Motor neuron (in vitro differentiated cells): Measurements from ENCODE around the gene ST3GAL2. TPM values are rescaled to one million over a fixed set of nuclear protein-coding genes. Genes with fewer than 3 reads are reported as not detected.
"Not testable (repeated sequence)": the region's sequence is repeated elsewhere in the genome, so short reads cannot be mapped to it uniquely, and the experiment has no call there.

Source experiments
- ATAC-seq, 8 experiments: fragments of 200-7000 bp; cut with Tn5 transposase; replicated peaks in 6 of 8; 2 replicates each; pipeline ENCODE4 v1.8.0; 2021; ENCODE audit warnings: mild to moderate bottlenecking in 8 of 8, moderate library complexity in 8 of 8
- H3K27ac ChIP-seq, 2 donors: fragments of 250-450 bp; sonication (Bioruptor Pico); 2 replicates each; pipeline ENCODE4 v1.9.0; 2021; ENCODE audit warnings: antibody characterized with exemption in 2 of 2, mild to moderate bottlenecking in 2 of 2, moderate library complexity in 1 of 2
- H3K4me1 ChIP-seq, 2 donors: fragments of 250-450 bp; sonication (Bioruptor Pico); replicated peaks in 1 of 2; 2 replicates each; pipeline ENCODE4 v1.6.1; 2021; ENCODE audit warnings: antibody characterized with exemption in 2 of 2, mild to moderate bottlenecking in 2 of 2, moderate library complexity in 1 of 2
- H3K4me3 ChIP-seq, 5 donors: fragments of 250-450 bp; sonication (Bioruptor Pico); 2 replicates each; pipeline ENCODE4 v1.9.0; 2021; ENCODE audit warnings: antibody characterized with exemption in 5 of 5, mild to moderate bottlenecking in 5 of 5, moderate library complexity in 4 of 5
- WGBS, 10 experiments: fragments of 450-650 bp; shearing (Covaris generic); methylation state at CpG; one replicate each; pipeline ENCODE4 v1.0.0; 2022; 5-methylcytosine and 5-hydroxymethylcytosine counted together
- in situ Hi-C, 9 experiments: fragments of 400-800 bp; cut with MboI; loops; one replicate each; pipeline ENCODE4 v1.15.0; 2021; ENCODE audit warnings: low sequenced_read_pairs in 9 of 9, low pct_unique_long_range_greater_than_20kb in 2 of 9; ENCODE audit not compliant: unreplicated experiment in 9 of 9
- total RNA-seq, 8 experiments: library from RNA; unstranded; fragments of 300-600 nt; gene quantifications; 2 replicates each; pipeline versions ENCODE4 v1.2.3 to v1.2.4, GENCODE V29; 2022

ST3GAL2 gene
- total RNA-seq, 8 experiments from 2014 or later: 14.2 to 35.6 (median 22.0) TPM

DNA sequence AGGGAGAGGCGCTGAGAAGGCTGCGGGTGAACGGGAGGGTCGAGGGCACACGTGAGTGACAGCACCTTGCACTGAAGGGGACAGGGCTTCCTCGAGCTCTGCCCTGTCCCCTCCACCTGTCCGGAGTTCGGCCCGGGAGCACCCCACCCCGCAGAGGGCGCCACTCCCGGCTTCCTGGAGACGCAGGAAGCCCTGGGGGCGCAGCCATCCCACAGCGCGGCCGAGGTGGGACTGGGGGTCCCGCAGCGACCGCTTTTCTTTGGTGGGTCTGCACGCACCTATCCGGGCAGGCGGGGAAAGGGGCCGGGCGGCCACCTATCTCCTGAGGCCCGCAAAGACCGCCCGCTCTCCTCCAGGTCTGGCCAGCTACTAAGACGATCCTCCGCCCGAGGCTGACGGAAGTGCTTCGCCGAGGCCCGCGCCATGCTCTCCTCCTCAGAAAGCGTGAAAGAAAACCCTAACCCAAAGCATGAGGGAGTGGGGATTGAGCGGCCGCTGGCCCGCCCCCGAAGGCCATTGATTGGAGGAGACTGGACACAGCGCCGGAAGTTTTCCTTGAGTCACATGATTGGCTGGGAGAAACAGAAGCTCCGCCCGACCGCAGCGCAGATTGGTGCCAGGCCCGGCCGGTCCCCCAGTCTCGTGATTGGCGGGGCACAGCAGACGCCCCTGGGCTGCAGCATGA is 57.8 kb downstream of the ST3GAL2 start:
- H3K27ac ChIP-seq: peak overlapping the region; percentile 31 to 86
- WGBS, 10 experiments: 0% methylated on average over 1 to 7 of the region's 52 CpGs; no CpG with 5 or more reads in 5 of the 10 experiments

DNA sequence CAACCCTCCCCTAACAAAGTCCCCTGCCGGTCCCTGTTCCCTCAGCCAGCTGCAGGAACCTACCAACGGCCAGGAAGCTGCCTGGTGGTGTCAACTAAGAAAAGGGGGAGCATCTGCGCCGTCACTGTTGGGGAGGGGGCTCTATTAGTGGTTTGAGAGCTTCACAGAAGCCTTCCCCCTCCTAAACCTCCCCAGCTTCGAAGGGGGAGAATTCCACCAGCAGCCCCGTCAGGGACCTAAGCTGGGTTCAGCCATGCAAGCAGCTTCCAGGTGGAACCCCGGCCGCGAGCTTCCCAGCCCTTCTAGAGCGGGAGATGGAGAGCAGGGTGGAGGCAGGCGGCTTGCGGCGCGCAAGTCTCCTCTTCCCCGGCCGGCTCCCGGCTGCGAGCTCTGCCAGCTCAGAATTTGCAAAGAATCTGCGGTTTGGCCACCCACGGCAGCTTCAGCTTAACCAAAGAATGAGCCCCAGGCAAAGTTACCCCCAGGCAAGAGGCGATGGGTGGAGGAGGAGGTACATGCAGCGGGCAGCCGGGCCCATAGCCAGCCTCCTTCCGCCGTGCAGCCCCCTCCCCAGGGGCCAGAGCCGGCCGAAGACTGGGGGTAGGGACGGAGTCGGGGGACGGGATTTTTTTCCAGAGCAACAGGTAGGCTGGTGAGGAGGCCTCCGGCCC is 58.5 kb downstream of the ST3GAL2 start:
- H3K27ac ChIP-seq: peak overlapping the region; percentile 31 to 86
- in situ Hi-C loops: loop anchor here in 1 of 9 experiments (25.0 kb wide), 1 partner anchor 282 kb away; no protein-coding TSS in a partner anchor
- H3K4me3 ChIP-seq: peak overlapping the region; percentile 44 to 75 (median 56)
- peak in 6 of 8 experiments; percentile 1 to 61 (median 24) for ATAC-seq
- peaks cover 8 to 13% of the 10 kb centered on the region in 2 donors for H3K4me1 ChIP-seq
- WGBS, 10 experiments: 0 to 7% (median 1%) methylated on average over 1 to 12 of the region's 31 CpGs; no CpG with 5 or more reads in 6 of the 10 experiments

More for the DNA sequence above, 57.8 kb downstream of the ST3GAL2 start:
- peak overlapping the region; percentile 46 to 75 (median 56) for H3K4me3 ChIP-seq
- peak; percentile 83 to 96 (median 93) for ATAC-seq
- H3K4me1 ChIP-seq: peaks cover 8 to 13% of the 10 kb centered on the region in 2 donors
- in situ Hi-C loops: loop anchor here in 1 of 9 experiments (25.0 kb wide), 1 partner anchor 281 kb away; no protein-coding TSS in a partner anchor

DNA sequence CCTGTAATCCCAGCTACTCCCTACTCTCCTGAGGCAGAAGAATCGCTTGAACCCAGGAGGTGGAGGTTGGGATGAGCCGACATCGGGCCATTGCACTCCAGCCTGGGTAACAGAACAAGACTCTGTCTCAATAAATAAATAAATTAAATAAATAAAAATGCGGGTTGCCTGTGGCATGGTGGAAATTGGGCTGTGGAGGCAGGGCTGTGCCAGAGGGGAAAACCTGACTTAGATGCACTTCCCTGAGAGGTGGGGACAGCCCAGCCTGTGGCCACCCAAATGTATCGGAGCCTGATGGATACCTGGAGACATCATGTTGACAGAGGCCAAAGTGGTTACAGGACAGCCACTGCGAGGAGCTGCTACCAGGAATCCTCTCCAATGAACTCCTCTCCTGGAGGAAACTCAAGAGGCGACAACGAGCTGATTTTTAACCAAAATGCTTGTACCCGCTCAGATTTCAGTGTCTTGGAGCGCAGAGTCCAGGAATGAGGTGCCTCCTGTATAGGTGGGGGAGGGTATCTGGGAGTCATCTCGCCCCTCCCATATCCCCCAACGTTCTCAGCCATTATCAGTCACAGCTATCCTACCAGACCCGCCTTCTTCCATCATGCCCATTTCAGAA is 59.9 kb downstream of the ST3GAL2 start:
- Histone ChIP-seq H3K27ac (no peak overlapping the region), H3K4me1 (peaks cover 8 to 13% of the 10 kb centered on the region in 2 donors), H3K4me3 (no peak overlapping the region)
- ATAC-seq: no peak
- 59 to 100% (median 84%) methylated on average over 1 to 9 of the region's 13 CpGs; no CpG with 5 or more reads in 4 of the 10 experiments for WGBS, 10 experiments
- in situ Hi-C loops: loop anchor here in 1 of 9 experiments (25.0 kb wide), 1 partner anchor 283 kb away; no protein-coding TSS in a partner anchor

DNA sequence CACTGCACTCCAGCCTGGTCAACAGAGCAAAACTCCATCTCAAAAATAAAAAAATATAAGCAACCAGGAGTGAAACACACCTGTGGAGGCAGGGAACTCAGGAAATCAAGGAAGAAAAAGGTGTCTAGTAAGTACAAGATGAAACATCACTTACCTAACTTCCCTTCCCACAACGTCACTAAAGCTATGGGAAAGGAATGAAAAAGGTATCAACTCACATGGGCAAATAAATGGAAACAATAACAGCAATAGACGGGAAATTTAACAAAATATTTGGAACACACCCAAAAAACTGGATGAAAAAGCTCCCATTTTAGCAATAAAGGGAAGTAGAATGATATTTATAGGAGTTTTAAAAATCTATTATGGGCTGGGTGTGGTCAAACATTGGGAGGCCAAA is 61.1 kb downstream of the ST3GAL2 start:
- H3K4me3 ChIP-seq: no peak overlapping the region
- peaks cover 8 to 13% of the 10 kb centered on the region in 2 donors for H3K4me1 ChIP-seq
- H3K27ac ChIP-seq: no peak overlapping the region
- in situ Hi-C loops: loop anchor here in 1 of 9 experiments (25.0 kb wide), 1 partner anchor 285 kb away; no protein-coding TSS in a partner anchor
- ATAC-seq: no peak
- 89 to 100% (median 97%) methylated on average over 1 to 2 of the region's 2 CpGs; no CpG with 5 or more reads in 2 of the 10 experiments for WGBS, 10 experiments

DNA sequence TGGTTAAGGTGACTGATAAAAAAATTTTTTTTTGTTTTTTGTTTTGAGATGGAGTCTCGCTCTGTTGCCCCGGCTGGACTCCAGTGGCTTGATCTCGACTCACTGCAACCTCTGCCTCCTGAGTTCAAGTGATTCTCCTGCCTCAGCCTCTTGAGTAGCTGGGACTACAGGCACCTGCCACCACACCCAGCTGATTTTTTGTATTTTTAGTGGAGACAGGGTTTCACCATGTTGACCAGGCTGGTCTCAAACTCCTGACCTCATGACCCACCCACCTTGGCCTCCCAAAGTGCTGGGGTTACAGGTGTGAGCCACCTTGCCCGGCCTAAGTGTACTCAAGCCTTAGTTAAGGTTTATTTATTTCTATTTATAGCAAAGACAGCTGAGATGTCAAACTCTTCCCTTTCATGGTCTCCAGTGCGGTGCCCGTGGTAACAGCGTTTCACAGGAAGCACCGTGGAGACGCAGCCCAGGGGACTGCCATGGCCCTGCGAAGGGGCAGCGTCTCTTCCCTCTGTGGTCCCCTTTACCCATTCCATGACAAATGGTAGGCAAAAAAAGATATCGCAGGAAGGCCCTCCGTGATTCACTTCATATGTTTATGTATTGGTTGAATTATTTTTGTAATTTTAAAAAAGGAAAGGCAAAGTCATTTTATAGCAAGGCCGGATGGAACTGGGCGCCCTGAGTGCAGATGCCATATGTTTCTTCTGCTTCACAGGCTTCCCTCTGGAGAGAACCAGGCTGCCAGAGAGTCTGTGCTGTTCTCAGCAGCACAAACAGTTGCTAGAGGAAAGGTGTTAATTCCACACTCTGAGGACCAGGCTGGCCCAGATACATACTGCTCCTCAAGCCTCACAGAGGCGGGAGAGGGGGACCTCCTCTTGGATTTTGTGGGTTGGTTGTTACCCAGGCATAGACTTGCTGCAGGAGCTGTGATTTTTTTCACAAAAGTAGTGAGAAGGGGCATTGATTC is 63.0 kb downstream of the ST3GAL2 start:
- peak in 1 of 8 experiments; percentile 30 for ATAC-seq
- 78 to 97% (median 92%) methylated on average over 3 to 13 of the region's 16 CpGs; no CpG with 5 or more reads in 2 of the 10 experiments for WGBS, 10 experiments
- H3K27ac ChIP-seq: no peak overlapping the region
- no peak overlapping the region for H3K4me3 ChIP-seq
- peaks cover 5 to 10% of the 10 kb centered on the region in 2 donors for H3K4me1 ChIP-seq
- in situ Hi-C loops: loop anchor here in 1 of 9 experiments (25.0 kb wide), 1 partner anchor 286 kb away; no protein-coding TSS in a partner anchor

DNA sequence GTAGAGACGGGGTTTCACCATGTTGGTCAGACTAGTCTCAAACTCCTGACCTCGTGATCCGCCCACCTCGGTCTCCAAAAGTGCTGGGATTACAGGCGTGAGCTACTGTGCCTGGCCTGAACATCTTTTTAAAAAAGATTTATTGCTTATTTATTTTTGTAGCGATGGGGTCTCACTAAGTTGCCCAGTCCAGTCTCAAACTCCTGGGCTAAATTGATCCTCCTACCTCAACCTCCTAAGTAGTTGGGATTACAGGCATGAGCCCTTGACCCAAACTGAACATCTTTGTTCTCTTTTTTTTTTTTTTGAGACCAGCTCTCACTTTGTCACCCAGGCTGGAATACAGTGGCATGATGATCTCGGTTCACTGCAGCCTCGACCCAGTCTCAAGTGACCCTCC is 64.7 kb downstream of the ST3GAL2 start:
- Histone ChIP-seq H3K27ac (no peak overlapping the region), H3K4me1 (peaks cover 0 to 2% of the 10 kb centered on the region in 2 donors), H3K4me3 (no peak overlapping the region)
- in situ Hi-C loops: loop anchor here in 3 of 9 experiments (25.0 kb wide), 3 partner anchors 163 to 263 kb away; partner anchors contain the start of gene IL34 (in 1 of the 3)
- WGBS, 10 experiments: 87 to 100% (median 93%) methylated on average over 1 to 6 of the region's 8 CpGs; no CpG with 5 or more reads in 4 of the 10 experiments
- no peak for ATAC-seq

DNA sequence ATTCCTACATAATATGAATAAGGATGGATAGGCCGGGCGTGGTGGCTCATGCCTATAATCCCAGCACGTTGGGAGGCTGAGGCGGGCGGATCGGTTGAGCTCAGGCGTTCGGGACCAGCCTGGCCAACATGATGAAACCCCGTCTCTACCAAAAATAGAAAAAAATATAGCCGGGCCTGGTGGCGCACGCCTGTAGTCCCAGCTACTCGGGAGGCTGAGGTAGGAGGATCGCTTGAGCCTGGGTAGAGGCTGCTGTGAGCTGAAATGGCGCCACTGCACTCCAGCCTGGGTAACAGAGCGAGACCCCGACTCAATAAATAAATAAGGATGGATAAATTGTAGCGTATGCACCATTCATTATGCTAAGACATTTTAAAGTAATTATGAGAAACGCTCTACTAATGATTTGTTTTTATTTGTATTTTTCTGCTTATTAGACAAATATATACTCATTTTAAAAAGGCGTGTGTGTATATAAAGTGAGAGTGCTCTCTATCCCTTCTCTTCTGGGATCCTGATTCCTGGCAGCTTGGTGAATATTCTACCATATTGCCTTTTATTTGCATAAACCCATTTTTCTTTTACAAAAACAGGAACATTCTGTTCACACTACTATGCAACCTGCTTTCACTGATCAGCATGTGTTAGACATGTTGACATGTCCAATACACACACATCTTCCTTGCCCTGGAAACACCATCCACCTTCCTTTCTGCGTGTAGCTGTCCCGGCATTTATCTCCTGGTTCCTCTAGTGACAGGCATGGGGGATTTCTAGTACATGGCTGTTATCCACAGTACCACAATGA is 65.8 kb downstream of the ST3GAL2 start:
- in situ Hi-C loops: loop anchor here in 3 of 9 experiments (25.0 kb wide), 3 partner anchors 164 to 264 kb away; partner anchors contain the start of gene IL34 (in 1 of the 3)
- H3K4me1 ChIP-seq: no peaks in the 10 kb centered on the region
- peak in 3 of 8 experiments; percentile 20 to 53 (median 31) for ATAC-seq
- H3K4me3 ChIP-seq: no peak overlapping the region
- 68 to 100% (median 91%) methylated on average over 1 to 17 of the region's 22 CpGs; no CpG with 5 or more reads in 2 of the 10 experiments for WGBS, 10 experiments
- H3K27ac ChIP-seq: no peak overlapping the region

DNA sequence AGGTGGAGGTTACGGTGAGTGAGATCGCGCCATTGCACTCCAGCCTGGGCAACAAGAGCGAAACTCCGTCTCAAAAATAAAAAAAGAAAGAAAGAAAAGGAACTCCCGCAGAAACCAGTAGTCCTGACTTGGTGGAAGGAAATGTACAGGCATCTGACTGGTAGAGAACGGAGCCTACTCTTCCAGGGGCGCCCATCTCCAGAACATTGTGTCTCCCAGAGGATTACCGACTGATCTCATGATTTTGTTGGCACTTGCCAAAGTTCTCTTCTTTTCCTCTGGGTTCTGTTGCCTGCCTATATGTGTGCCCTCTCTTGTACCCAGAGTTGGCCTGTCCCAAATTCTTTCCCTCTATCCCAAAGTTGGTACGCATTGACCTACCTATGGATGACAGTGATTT is 68.0 kb downstream of the ST3GAL2 start:
- in situ Hi-C loops: loop anchor here in 3 of 9 experiments (25.0 kb wide), 3 partner anchors 166 to 266 kb away; partner anchors contain the start of gene IL34 (in 1 of the 3)
- H3K27ac ChIP-seq: no peak overlapping the region
- WGBS, 10 experiments: 96 to 100% (median 100%) methylated on average over 1 to 5 of the region's 10 CpGs; no CpG with 5 or more reads in 7 of the 10 experiments
- no peak overlapping the region for H3K4me3 ChIP-seq
- ATAC-seq: no peak
- H3K4me1 ChIP-seq: no peaks in the 10 kb centered on the region

DNA sequence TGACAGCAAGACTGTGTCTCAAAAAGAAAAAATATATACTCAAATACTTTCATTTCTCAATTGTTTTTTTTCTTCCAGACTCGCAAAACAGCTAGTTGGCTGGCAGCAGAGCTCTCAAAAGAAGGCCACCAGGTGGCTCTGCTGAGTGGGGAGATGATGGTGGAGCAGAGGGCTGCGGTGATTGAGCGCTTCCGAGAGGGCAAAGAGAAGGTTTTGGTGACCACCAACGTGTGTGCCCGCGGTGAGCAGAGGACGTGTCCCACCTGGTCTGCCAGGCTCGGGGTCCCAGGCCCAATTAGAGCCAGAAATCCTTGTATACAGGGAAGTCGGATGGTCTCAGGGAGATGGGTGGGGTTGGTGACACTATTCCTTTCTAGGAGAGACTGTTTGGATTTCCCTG is 68.8 kb downstream of the ST3GAL2 start:
- not testable (repeated sequence) for H3K4me1 ChIP-seq, H3K4me3 ChIP-seq, H3K27ac ChIP-seq
- WGBS, 10 experiments: 29 to 86% (median 60%) methylated on average over 1 to 4 of the region's 10 CpGs; no CpG with 5 or more reads in 6 of the 10 experiments
- peak in 5 of 8 experiments; percentile 44 to 62 (median 50) for ATAC-seq
- in situ Hi-C loops: loop anchor here in 3 of 9 experiments (25.0 kb wide), 3 partner anchors 167 to 267 kb away; partner anchors contain the start of gene IL34 (in 1 of the 3)

DNA sequence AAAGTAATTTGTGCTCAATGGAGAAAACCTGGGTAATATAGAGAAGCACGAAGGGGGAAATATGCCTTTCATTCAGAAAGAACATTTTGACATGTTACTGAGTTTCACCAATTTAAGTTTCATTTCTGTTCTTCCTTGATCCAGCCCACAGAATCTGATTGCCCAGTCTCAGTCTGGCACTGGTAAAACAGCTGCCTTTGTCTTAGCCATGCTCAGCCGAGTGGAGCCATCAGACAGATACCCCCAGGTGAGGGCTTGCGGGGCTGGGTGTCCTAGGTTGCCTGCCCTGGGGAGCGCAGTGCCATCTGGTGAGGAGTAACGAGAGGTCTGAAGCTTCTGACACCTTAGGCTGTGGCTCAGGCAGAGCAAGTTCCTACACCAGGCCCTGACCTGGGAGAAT is 74.5 kb downstream of the ST3GAL2 start:
- H3K27ac ChIP-seq: no peak overlapping the region
- no peak for ATAC-seq
- no peak overlapping the region for H3K4me3 ChIP-seq
- no peaks in the 10 kb centered on the region for H3K4me1 ChIP-seq
- WGBS, 10 experiments: 83 to 100% (median 93%) methylated on average over 1 to 5 of the region's 5 CpGs; no CpG with 5 or more reads in 2 of the 10 experiments
- in situ Hi-C loops: loop anchor here in 3 of 9 experiments (25.0 kb wide), 3 partner anchors 173 to 273 kb away; partner anchors contain the start of gene IL34 (in 1 of the 3)
